NCI-H1694 treated with DMSO at 0.1 percent for 48 hours (cell line): Measurements from ENCODE around the gene HSPA6.
"Not testable (repeated sequence)": the region's sequence is repeated elsewhere in the genome, so short reads cannot be mapped to it uniquely, and the experiment has no call there.

Experiments used
- DNase-seq: peaks from one replicate; lab custom pipeline; 2025; lab: John Stamatoyannopoulos, UW

Gene HSPA6

DNA sequence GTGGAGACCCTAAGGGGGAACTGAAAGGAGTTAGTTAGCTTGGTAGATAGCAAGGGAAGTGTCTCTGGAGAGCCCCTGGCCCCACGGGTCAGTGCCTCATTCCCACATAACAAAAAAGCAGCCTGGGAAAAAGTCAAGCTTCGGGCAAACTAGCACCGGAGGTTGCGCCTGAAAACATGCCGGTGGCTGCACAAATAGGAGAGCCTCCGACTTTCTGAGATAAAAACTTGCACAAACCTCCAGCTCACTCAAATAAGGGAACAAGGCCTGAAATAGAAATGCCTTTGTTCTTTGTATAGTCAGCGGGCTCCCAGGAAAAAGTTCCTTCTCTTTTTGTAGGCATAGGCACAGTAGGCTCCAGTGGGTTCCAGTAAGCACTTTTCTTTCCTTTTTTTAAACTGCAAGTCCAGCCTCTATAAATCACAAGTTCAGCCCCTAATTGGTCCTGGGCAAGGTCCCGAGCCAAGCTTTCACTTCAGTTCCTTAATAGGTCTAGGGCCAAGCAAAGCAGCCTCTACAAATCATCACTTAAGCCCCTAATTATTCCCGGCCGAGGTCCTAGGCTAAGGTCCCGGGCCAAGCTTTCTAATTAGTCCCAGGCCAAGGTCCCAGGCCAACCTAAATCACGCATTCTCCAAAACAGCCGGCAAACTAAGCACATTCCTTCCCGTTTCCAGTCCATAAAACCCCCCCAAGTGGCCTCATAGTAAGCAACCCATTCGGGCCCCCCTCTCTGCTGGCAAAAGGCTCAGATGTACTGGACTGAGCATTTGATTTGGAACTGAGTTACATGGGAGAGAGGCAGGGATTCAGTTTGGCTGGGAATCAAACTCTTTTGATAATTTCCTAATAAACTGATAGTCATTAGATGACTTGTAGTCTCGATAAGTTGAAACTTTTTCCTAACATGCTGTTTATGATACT is 8.6 kb downstream of the HSPA6 start:
- not testable (repeated sequence) for DNase-seq

GRCh38 chr1:161537068-161537669 is 12.8 kb downstream of the HSPA6 start:
- not testable (repeated sequence) for DNase-seq

- DNase-seq = not testable (repeated sequence)
These were observed 14.7 kb downstream of the HSPA6 start for GRCh38 chr1:161538925-161539479.

DNA sequence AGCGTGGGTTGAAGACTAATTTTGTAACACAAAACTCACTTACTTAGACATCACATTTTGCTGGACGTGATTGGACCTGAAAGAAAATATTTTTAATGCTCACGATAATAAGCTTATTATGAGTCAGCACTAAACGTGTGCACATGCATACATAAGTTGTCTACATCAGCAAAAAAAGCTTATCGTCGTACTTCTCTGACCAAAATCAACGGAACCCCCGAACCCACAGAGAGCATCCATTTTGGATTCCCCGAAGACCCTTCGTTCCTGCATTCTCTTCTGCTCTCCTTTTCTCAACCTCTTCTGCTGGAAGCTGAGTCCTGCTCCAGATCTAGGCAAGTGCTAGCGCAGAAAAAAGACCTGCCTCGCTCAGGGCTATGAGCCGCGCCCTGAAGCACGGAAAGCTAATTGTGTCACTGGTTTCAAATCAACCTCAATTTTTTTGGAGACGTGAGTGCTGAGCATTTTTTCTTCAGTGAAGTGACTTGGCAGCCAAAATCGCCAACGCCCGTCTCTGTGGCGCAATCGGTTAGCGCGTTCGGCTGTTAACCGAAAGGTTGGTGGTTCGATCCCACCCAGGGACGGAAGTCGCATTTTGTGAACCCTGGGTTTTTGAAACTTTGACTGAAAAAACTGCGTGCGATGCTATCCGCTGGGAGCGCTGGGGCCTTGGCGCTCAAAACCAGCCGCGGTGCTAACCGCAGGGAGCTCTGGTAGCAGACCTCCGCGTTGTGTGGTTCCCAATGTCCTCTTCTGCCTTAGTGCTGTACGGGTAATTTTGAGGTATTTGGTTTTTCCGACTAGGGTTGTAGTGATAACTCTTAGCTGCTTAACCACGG is 15.6 kb downstream of the HSPA6 start:
- not testable (repeated sequence) for DNase-seq

DNA sequence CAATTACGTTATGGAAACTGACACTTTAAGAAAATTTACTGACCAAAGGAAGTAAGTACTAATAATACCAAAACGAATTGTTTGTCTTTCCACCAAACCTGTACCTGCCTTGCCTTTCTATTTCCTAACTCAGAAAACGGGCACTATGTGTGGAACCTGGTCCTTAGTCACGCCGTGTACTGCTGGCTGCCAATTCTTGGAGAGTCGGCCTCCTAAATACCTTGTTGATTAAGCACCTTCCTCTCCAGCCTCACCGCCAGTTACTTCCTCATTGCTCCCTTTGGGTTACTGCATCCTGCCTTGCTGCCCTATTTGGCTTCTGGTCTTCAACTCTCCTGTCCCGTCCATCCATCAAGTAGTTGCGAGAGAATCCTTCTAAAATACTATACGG is 16.2 kb downstream of the HSPA6 start:
- DNase-seq = not testable (repeated sequence)

DNA sequence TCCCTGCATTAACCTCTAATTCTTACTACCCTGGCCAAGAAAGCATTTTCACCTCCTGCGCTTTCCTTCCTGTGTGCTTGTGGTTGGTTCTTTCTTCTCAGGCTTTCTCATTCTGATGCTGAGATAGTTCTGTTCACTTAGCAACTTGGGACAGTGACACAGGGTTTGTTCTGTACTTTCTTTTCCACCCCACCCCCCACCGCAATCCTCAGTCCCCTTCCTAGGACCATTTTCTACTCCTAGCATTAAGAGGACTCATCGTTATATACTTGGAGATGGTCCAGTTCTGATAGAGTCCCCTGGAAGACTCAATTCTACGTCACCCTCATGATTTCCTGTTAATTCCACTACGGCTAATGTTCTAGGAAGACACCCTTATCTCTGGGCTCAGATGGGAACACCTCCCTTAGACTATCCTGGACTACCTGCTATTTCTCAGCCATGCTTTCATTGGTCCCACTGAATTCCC is 17.8 kb downstream of the HSPA6 start:
- not testable (repeated sequence) for DNase-seq

GRCh38 chr1:161543125-161543524 is 18.8 kb downstream of the HSPA6 start:
- not testable (repeated sequence) for DNase-seq

- not testable (repeated sequence) for DNase-seq
These were observed 20.8 kb downstream of the HSPA6 start for GRCh38 chr1:161545005-161545731.

GRCh38 chr1:161547995-161548741 is 23.8 kb downstream of the HSPA6 start:
- not testable (repeated sequence) for DNase-seq

GRCh38 chr1:161548749-161549406 is 24.5 kb downstream of the HSPA6 start:
- not testable (repeated sequence) for DNase-seq

DNA sequence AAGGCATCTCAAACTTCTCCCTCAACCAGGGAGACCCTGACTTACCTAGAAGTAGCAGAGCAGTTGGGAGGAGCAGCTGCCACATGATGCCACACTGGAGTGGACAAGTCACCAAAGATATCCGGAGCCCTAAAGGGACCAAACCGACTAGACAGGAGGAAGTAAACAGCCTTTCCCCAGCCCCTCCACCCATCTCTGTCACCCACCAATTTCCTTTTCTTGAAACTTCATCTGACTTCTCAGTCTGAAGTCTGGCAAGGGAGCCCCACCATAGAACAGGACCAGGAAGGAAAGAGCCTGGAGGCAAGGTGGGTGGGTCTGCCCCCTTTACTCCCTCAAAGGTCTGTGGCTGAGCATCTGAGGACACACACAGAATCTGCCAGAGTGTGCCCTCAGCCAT is 25.3 kb downstream of the HSPA6 start, which contains the start of gene FCGR3A:
Gene FCGR3A (minus strand): TSS at position 167 of the 400 bp plus-strand sequence. CDS start 82 bp downstream, at position 85.
- no peak for DNase-seq

DNA sequence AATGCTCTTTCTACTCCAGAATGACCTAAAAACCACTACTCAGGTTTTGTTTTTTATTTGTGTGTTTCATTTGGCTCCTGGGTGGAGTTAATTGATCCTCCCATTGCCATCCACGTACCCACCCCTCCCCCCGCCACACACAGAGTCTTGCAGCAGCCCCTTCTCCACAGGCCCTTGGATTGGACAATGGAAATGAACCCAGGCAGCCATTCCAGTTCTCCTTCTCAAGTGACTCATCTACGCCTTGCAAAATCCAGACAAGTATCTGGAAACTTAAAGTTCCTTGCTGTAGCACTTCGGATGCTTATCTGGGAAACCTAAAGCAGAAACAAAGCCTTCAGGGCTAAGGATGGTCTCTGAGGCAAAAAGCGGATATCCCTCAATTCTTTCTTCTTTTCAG is 26.6 kb downstream of the HSPA6 start:
- not testable (repeated sequence) for DNase-seq

- DNase-seq = not testable (repeated sequence)
These were observed 29.3 kb downstream of the HSPA6 start for GRCh38 chr1:161553631-161554030.

GRCh38 chr1:161554340-161554739 is 30.0 kb downstream of the HSPA6 start:
- not testable (repeated sequence) for DNase-seq

DNA sequence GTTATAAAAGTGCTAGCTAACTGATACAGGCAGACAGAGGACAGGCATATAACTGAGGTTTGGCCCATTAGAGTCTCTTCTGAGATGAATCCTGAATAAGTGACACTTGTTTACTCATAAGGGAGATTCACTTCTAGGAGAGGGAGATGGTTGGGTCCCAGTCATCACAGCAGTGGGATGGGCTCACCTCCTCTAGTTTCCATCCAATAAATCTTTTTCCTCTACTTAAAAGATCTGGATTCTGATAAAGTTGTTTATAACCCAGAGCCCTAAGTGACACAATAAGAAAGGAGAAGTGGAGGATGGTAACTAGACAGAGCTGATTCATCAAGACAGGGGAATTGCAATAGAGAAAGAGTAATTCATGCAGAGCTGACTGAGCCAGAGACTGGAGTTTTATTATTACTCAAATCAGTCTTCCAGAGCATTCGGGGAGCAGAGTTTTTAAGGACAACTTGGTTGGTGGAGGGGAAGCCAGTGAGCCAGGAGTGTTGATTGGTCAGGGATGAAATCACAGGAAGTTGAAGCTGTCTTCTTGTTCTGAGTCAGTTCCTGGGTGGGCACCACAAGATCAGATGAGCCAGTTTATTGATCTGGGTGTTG is 30.6 kb downstream of the HSPA6 start:
- not testable (repeated sequence) for DNase-seq

- not testable (repeated sequence) for DNase-seq
These were observed 31.8 kb downstream of the HSPA6 start for GRCh38 chr1:161556143-161556542.

GRCh38 chr1:161556990-161557389 is 32.6 kb downstream of the HSPA6 start:
- not testable (repeated sequence) for DNase-seq

GRCh38 chr1:161557506-161558450 is 33.4 kb downstream of the HSPA6 start:
- DNase-seq = not testable (repeated sequence)
